ENCODE measurements around the gene NOL9. TPM values are rescaled to one million over a fixed set of nuclear protein-coding genes. Genes with fewer than 3 reads are reported as not detected.
A peak's percentile ranks its signal among the peaks of the same experiment; 100 is the strongest.

Gene NOL9
- total and polyA plus RNA-seq, 2 of the 13 experiments (the other 11 are each of a cell fraction or from before 2014, with no cell fraction given): 18.0 to 24.7 TPM

- TF ChIP-seq ZNF281 (CRISPR knock-in tag; IDR thresholded peaks at IDR 0.05; ENCODE audit: borderline replicate concordance) (no peak), TBX2 (CRISPR knock-in tag; IDR thresholded peaks at IDR 0.05; ENCODE audit: borderline replicate concordance) (peak; percentile 51; the same call in 1 of the 2 replicates), AGO2 (optimal IDR thresholded peaks at IDR 0.05; ENCODE audit: low read depth, low read length) (peak; percentile 61), HDAC2 (CRISPR knock-in tag; IDR thresholded peaks at IDR 0.05) (0 out of 2 replicates have a peak, but pooled peaks have one; percentile 5), DRAP1 (CRISPR knock-in tag; IDR thresholded peaks at IDR 0.05) (peak; percentile 90), ZNF782 (CRISPR knock-in tag; IDR thresholded peaks at IDR 0.05; ENCODE audit: borderline replicate concordance) (no peak; the same call in 1 of the 2 replicates), HNRNPLL (IDR thresholded peaks at IDR 0.05; ENCODE audit: low read depth, low read length, poor library complexity, severe bottlenecking) (no peak), KLF16 (CRISPR knock-in tag; IDR thresholded peaks at IDR 0.05) (peak in 1 of 2 experiments; percentile 8; a peak in 1 of 4 replicates), CAMTA2 (CRISPR knock-in tag; IDR thresholded peaks at IDR 0.05; ENCODE audit: borderline replicate concordance) (no peak), NFYB (CRISPR knock-in tag; IDR thresholded peaks at IDR 0.05) (no peak), PAF1 (CRISPR knock-in tag; IDR thresholded peaks at IDR 0.05) (no peak), ZBTB40 (IDR thresholded peaks at IDR 0.05) (no peak), ZBTB40 (CRISPR knock-in tag; IDR thresholded peaks at IDR 0.05) (peak; percentile 5; the same call in 1 of the 2 replicates), ZFP1 (CRISPR knock-in tag; IDR thresholded peaks at IDR 0.05) (no peak), HIVEP1 (CRISPR knock-in tag; IDR thresholded peaks at IDR 0.05) (no peak), MXD4 (CRISPR knock-in tag; IDR thresholded peaks at IDR 0.05) (peak; percentile 33; the same call in 1 of the 2 replicates), E2F1 (CRISPR knock-in tag; IDR thresholded peaks at IDR 0.05) (no peak; the same call in 1 of the 2 replicates)
Observed at GRCh38 chr1:6602669-6603237, 48.4 kb upstream of the NOL9 start, which contains the start of gene KLHL21 (continued).
